GM18505 (cell line): ENCODE measurements around the gene ADGRA3.
A peak's percentile ranks its signal among the peaks of the same experiment; 100 is the strongest.

Experiments used
- ATAC-seq: cut with Tn5 transposase; IDR thresholded peaks from one replicate; pipeline ENCODE4 v1.9.1; 2021; ENCODE audit not compliant: unreplicated experiment
- POLR2A ChIP-seq: IDR thresholded peaks from 4 replicates; pipeline ENCODE4 v1.6.1; 2011; ENCODE audit warnings: borderline replicate concordance; ENCODE audit not compliant: insufficient read depth, insufficient read length; ENCODE audit errors: extremely low read depth

Gene ADGRA3

GRCh38 chr4:22522706-22523501 lies 7.0 kb upstream of the ADGRA3 start:
- ATAC-seq, result no peak
- TF ChIP-seq POLR2A, result no peak

- no peak for TF ChIP-seq POLR2A
- ATAC-seq, result no peak
Measured at GRCh38 chr4:22522206-22522605, 6.3 kb upstream of the ADGRA3 start.

GRCh38 chr4:22521240-22521639 lies 5.4 kb upstream of the ADGRA3 start:
- TF ChIP-seq POLR2A, result no peak
- ATAC-seq, result no peak

- TF ChIP-seq POLR2A, result no peak
- peak; percentile 52 for ATAC-seq
Measured at GRCh38 chr4:22515145-22515887, 550 bp downstream of the ADGRA3 start.

- no peak for TF ChIP-seq POLR2A
- no peak for ATAC-seq
Measured at GRCh38 chr4:22514481-22514880, 1.4 kb downstream of the ADGRA3 start.

- no peak for TF ChIP-seq POLR2A
- no peak for ATAC-seq
Measured at GRCh38 chr4:22514001-22514400, 1.9 kb downstream of the ADGRA3 start.

GRCh38 chr4:22512306-22512705 lies 3.6 kb downstream of the ADGRA3 start:
- ATAC-seq, result no peak
- no peak for TF ChIP-seq POLR2A

- no peak for ATAC-seq
- no peak for TF ChIP-seq POLR2A
Measured at GRCh38 chr4:22510750-22511149, 5.1 kb downstream of the ADGRA3 start.

GRCh38 chr4:22508376-22508775 lies 7.5 kb downstream of the ADGRA3 start:
- no peak for TF ChIP-seq POLR2A
- ATAC-seq, result no peak

- no peak for ATAC-seq
- no peak for TF ChIP-seq POLR2A
Measured at GRCh38 chr4:22504922-22505321, 10.9 kb downstream of the ADGRA3 start.

- TF ChIP-seq POLR2A, result no peak
Measured at GRCh38 chr4:22504447-22504846, 11.4 kb downstream of the ADGRA3 start.

GRCh38 chr4:22502895-22503814 lies 12.7 kb downstream of the ADGRA3 start:
- TF ChIP-seq POLR2A, result no peak
- no peak for ATAC-seq

More at GRCh38 chr4:22504447-22504846, 11.4 kb downstream of the ADGRA3 start:
- no peak for ATAC-seq

GRCh38 chr4:22501715-22502095 lies 14.2 kb downstream of the ADGRA3 start:
- no peak for ATAC-seq
- TF ChIP-seq POLR2A, result no peak

- no peak for ATAC-seq
Measured at GRCh38 chr4:22500831-22501714, 14.8 kb downstream of the ADGRA3 start.

More at GRCh38 chr4:22500831-22501714, 14.8 kb downstream of the ADGRA3 start:
- TF ChIP-seq POLR2A, result no peak
